Measurements from ENCODE around the gene CSPG4. TPM values are rescaled to one million over a fixed set of nuclear protein-coding genes. Genes with fewer than 3 reads are reported as not detected.

Gene CSPG4
- total and polyA plus RNA-seq, 2 of the 13 experiments (the other 11 are each of a cell fraction or from before 2014, with no cell fraction given) = 0.01 to 0.04 TPM

DNA sequence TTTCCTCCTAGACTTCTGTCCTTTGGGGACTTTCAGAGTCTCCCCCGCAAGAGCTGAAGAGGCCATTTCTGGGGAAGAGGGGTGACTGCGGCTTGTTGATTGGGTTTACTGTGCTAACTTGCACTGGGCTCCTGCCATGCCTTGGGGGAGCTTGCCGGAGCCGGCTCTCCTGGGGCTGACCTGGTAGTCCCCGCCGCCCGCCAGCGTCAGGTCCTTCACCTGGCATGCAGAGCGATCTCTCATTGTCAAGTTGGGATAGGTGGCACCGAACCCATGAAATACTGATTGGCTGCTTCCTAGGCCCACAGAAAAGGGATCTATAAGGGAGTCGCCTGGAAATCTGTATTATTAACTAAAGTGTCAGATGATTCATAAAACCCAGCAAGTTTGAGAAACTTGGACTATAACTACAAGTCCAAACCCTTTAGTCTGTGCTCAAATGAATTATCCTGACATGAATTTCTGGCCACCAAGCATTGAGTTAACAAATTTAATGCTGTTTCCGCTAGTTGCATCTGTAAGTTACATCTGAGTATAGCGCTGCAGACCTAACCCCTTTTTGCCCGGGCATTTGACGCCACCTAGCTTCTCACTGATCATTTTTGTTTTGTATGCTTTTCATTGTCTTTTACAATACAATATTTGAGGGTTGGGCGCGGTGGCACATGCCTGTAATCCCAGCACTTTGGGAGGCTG is 72.0 kb downstream of the CSPG4 start (continued):
- TF ChIP-seq, protein P1, sequence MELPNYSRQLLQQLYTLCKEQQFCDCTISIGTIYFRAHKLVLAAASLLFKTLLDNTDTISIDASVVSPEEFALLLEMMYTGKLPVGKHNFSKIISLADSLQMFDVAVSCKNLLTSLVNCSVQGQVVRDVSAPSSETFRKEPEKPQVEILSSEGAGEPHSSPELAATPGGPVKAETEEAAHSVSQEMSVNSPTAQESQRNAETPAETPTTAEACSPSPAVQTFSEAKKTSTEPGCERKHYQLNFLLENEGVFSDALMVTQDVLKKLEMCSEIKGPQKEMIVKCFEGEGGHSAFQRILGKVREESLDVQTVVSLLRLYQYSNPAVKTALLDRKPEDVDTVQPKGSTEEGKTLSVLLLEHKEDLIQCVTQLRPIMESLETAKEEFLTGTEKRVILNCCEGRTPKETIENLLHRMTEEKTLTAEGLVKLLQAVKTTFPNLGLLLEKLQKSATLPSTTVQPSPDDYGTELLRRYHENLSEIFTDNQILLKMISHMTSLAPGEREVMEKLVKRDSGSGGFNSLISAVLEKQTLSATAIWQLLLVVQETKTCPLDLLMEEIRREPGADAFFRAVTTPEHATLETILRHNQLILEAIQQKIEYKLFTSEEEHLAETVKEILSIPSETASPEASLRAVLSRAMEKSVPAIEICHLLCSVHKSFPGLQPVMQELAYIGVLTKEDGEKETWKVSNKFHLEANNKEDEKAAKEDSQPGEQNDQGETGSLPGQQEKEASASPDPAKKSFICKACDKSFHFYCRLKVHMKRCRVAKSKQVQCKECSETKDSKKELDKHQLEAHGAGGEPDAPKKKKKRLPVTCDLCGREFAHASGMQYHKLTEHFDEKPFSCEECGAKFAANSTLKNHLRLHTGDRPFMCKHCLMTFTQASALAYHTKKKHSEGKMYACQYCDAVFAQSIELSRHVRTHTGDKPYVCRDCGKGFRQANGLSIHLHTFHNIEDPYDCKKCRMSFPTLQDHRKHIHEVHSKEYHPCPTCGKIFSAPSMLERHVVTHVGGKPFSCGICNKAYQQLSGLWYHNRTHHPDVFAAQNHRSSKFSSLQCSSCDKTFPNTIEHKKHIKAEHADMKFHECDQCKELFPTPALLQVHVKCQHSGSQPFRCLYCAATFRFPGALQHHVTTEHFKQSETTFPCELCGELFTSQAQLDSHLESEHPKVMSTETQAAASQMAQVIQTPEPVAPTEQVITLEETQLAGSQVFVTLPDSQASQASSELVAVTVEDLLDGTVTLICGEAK (IDR thresholded peaks at IDR 0.05) = no peak
- TF ChIP-seq, protein P1 (CRISPR knock-in tag; IDR thresholded peaks at IDR 0.05) = no peak
- TF ChIP-seq TOE1 (CRISPR knock-in tag; IDR thresholded peaks at IDR 0.05) (no peak), HMGA1 (CRISPR knock-in tag; conservative IDR thresholded peaks at IDR 0.05) (no peak), MYNN (CRISPR knock-in tag; IDR thresholded peaks at IDR 0.05; ENCODE audit: low read depth) (no peak), HNF4G (IDR thresholded peaks at IDR 0.05; ENCODE audit: borderline replicate concordance, low read depth, low read length) (no peak), HNF4G (CRISPR knock-in tag; IDR thresholded peaks at IDR 0.05; ENCODE audit: borderline replicate concordance, low read depth) (0 out of 2 replicates have a peak, but pooled peaks have one; percentile 30), TSC22D2 (CRISPR knock-in tag; IDR thresholded peaks at IDR 0.05; ENCODE audit: borderline replicate concordance) (no peak), GTF3A (CRISPR knock-in tag; conservative IDR thresholded peaks at IDR 0.05) (no peak), NFYC (CRISPR knock-in tag; IDR thresholded peaks at IDR 0.05) (no peak), CREB1 (IDR thresholded peaks at IDR 0.05) (no peak), CREB1 (CRISPR knock-in tag; IDR thresholded peaks at IDR 0.05) (no peak), HOXA9 (CRISPR knock-in tag; IDR thresholded peaks at IDR 0.05; ENCODE audit: borderline replicate concordance) (no peak), ZBTB3 (CRISPR knock-in tag; IDR thresholded peaks at IDR 0.05; ENCODE audit: borderline replicate concordance, low read depth) (0 out of 2 replicates have a peak, but pooled peaks have one; percentile 16), ZNF383 (CRISPR knock-in tag; IDR thresholded peaks at IDR 0.05; ENCODE audit: borderline replicate concordance) (no peak), TEAD3 (CRISPR knock-in tag; optimal IDR thresholded peaks at IDR 0.05; ENCODE audit: borderline replicate concordance) (no peak)
- TF ChIP-seq, protein P2, sequence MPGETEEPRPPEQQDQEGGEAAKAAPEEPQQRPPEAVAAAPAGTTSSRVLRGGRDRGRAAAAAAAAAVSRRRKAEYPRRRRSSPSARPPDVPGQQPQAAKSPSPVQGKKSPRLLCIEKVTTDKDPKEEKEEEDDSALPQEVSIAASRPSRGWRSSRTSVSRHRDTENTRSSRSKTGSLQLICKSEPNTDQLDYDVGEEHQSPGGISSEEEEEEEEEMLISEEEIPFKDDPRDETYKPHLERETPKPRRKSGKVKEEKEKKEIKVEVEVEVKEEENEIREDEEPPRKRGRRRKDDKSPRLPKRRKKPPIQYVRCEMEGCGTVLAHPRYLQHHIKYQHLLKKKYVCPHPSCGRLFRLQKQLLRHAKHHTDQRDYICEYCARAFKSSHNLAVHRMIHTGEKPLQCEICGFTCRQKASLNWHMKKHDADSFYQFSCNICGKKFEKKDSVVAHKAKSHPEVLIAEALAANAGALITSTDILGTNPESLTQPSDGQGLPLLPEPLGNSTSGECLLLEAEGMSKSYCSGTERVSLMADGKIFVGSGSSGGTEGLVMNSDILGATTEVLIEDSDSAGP (CRISPR knock-in tag; IDR thresholded peaks at IDR 0.05; ENCODE audit: borderline replicate concordance) = no peak
- TF ChIP-seq, protein P3, sequence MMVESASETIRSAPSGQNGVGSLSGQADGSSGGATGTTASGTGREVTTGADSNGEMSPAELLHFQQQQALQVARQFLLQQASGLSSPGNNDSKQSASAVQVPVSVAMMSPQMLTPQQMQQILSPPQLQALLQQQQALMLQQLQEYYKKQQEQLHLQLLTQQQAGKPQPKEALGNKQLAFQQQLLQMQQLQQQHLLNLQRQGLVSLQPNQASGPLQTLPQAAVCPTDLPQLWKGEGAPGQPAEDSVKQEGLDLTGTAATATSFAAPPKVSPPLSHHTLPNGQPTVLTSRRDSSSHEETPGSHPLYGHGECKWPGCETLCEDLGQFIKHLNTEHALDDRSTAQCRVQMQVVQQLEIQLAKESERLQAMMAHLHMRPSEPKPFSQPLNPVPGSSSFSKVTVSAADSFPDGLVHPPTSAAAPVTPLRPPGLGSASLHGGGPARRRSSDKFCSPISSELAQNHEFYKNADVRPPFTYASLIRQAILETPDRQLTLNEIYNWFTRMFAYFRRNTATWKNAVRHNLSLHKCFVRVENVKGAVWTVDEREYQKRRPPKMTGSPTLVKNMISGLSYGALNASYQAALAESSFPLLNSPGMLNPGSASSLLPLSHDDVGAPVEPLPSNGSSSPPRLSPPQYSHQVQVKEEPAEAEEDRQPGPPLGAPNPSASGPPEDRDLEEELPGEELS (CRISPR knock-in tag; IDR thresholded peaks at IDR 0.05) = no peak

All from HepG2 (cell line).